Liver (tissue), 9 donors: ENCODE results near the gene ITGB4. TPM values are rescaled to one million over a fixed set of nuclear protein-coding genes. Genes with fewer than 3 reads are reported as not detected.

Experiments used
- DNase-seq: peaks from one replicate; pipeline ENCODE4 v3.0.0-alpha.2; 2017; ENCODE audit warnings: low spot score
- H3K27ac ChIP-seq, 2 donors: one replicate each; pipeline ENCODE4 v1.7.0; 2013; ENCODE audit warnings: inconsistent platforms in 2 of 2, low read length in 2 of 2, control low read depth in 1 of 2, low read depth in 1 of 2, mild to moderate bottlenecking in 1 of 2
- H3K27me3 ChIP-seq, 4 donors: one replicate each; pipeline versions ENCODE4 v1.6.1 to v1.7.0; 2013; ENCODE audit warnings: low read length in 3 of 4, inconsistent platforms in 1 of 4, mild to moderate bottlenecking in 1 of 4, moderate library complexity in 1 of 4; ENCODE audit not compliant: control insufficient read depth in 4 of 4, insufficient read depth in 4 of 4
- H3K36me3 ChIP-seq, 4 donors: one replicate each; pipeline versions ENCODE4 v1.6.1 to v1.7.0; 2013; ENCODE audit warnings: low read length in 3 of 4, mild to moderate bottlenecking in 3 of 4, low read depth in 1 of 4, moderate library complexity in 1 of 4; ENCODE audit not compliant: control insufficient read depth in 4 of 4, insufficient read depth in 3 of 4
- H3K4me1 ChIP-seq, 4 donors: one replicate each; pipeline versions ENCODE4 v1.6.1 to v1.7.0; 2013; ENCODE audit warnings: low read length in 3 of 4, mild to moderate bottlenecking in 3 of 4, moderate library complexity in 1 of 4; ENCODE audit not compliant: control insufficient read depth in 4 of 4, insufficient read depth in 4 of 4
- H3K4me3 ChIP-seq, 3 donors: one replicate each; pipeline versions ENCODE4 v1.6.1 to v1.7.0; 2013; ENCODE audit warnings: low read length in 3 of 3, control low read depth in 1 of 3, low read depth in 1 of 3, mild to moderate bottlenecking in 1 of 3
- H3K9ac ChIP-seq, 2 donors: one replicate each; pipeline ENCODE4 v1.7.0; 2013; ENCODE audit warnings: low read length in 2 of 2, mild to moderate bottlenecking in 2 of 2, moderate library complexity in 2 of 2, control low read depth in 1 of 2, low read depth in 1 of 2
- H3K9me3 ChIP-seq, 4 donors: one replicate each; pipeline versions ENCODE4 v1.6.1 to v1.7.0; 2013; ENCODE audit warnings: low read length in 3 of 4; ENCODE audit not compliant: control insufficient read depth in 4 of 4
- EGR1 ChIP-seq, 2 donors: IDR thresholded peaks; 2 replicates each; pipeline ENCODE4 v1.6.1; 2016 to 2018; ENCODE audit warnings: antibody characterized with exemption in 2 of 2, low read depth in 2 of 2
- FOXA1 ChIP-seq: IDR thresholded peaks from 2 replicates; pipeline ENCODE4 v1.6.1; 2016; ENCODE audit warnings: antibody characterized with exemption
- FOXA2 ChIP-seq: IDR thresholded peaks from 2 replicates; pipeline ENCODE4 v1.6.1; 2016; ENCODE audit warnings: antibody characterized with exemption
- GABPA ChIP-seq, 2 donors: IDR thresholded peaks in 1 of 2; conservative IDR thresholded peaks in 1 of 2; 2 replicates each; pipeline ENCODE4 v1.6.1; 2016; ENCODE audit warnings: antibody characterized with exemption in 2 of 2, mild to moderate bottlenecking in 1 of 2, moderate library complexity in 1 of 2
- HNF4A ChIP-seq, 2 donors: conservative IDR thresholded peaks; 2 replicates each; pipeline ENCODE4 v1.6.1; 2016; ENCODE audit warnings: antibody characterized with exemption in 2 of 2, mild to moderate bottlenecking in 2 of 2
- JUND ChIP-seq, 2 donors: IDR thresholded peaks; 2 replicates each; pipeline ENCODE4 v1.6.1; 2016; ENCODE audit warnings: antibody characterized with exemption in 2 of 2
- NR2F2 ChIP-seq: IDR thresholded peaks from 2 replicates; pipeline ENCODE4 v1.6.1; 2016; ENCODE audit warnings: antibody characterized with exemption
- RAD21 ChIP-seq, 2 donors: IDR thresholded peaks; 2 replicates each; pipeline ENCODE4 v1.6.1; 2016; ENCODE audit warnings: antibody characterized with exemption in 2 of 2, mild to moderate bottlenecking in 2 of 2
- RXRA ChIP-seq, 2 donors: IDR thresholded peaks; 2 replicates each; pipeline ENCODE4 v1.6.1; 2017 to 2018; ENCODE audit warnings: antibody characterized with exemption in 2 of 2, mild to moderate bottlenecking in 1 of 2
- SP1 ChIP-seq: IDR thresholded peaks from 2 replicates; pipeline ENCODE4 v1.6.1; 2018; ENCODE audit warnings: antibody characterized with exemption, mild to moderate bottlenecking
- YY1 ChIP-seq: IDR thresholded peaks from 2 replicates; pipeline ENCODE4 v1.6.1; 2016; ENCODE audit warnings: antibody characterized with exemption, mild to moderate bottlenecking
- WGBS: extraction: QIAGEN DNeasy Blood & Tissue Kit; methylation state at CpG from one replicate; pipeline ENCODE4 v1.1.7; 2013; 5-methylcytosine and 5-hydroxymethylcytosine counted together
- polyA plus RNA-seq, 2 donors: library from polyadenylated mRNA; stranded (reverse) in 1 of 2; unstranded in 1 of 2; fragments of 200-250 nt in 1 of 2; fragments of >200 nt in 1 of 2; fragmentation: Nextera tagmentation in 1 of 2; extraction: Ambion mirVana in 1 of 2; gene quantifications; one replicate each; pipeline versions ENCODE4 v1.2.1 to v1.2.3, GENCODE V29; 2013 to 2015
- total RNA-seq, 2 donors: library from RNA; depleted of rRNA; stranded (reverse); fragments of >200 nt; gene quantifications; one replicate each; pipeline ENCODE4 v1.2.3, GENCODE V29; 2014
- TF ChIP-seq, protein P1 (sequence below): IDR thresholded peaks from 2 replicates; pipeline ENCODE4 v1.6.1; 2016; ENCODE audit warnings: antibody characterized with exemption
- TF ChIP-seq, protein P2 (sequence below): fragments of 150-350 bp; IDR thresholded peaks from 2 replicates; pipeline ENCODE4 v1.5.1; 2017; ENCODE audit warnings: improper control_type of control experiment, low read depth, low read length; ENCODE audit not compliant: missing input control
- TF ChIP-seq, protein P3 (sequence below): IDR thresholded peaks from 2 replicates; pipeline ENCODE4 v1.6.1; 2016; ENCODE audit warnings: antibody characterized with exemption
- donor health status: healthy.
- donor health status: healthy.
- donor health status: healthy.
- donor health status: healthy.
- donor health status: healthy.

Gene ITGB4
- total and polyA plus RNA-seq, 4 donors, result 0.42 to 1.4 (median 1.3) TPM

DNA sequence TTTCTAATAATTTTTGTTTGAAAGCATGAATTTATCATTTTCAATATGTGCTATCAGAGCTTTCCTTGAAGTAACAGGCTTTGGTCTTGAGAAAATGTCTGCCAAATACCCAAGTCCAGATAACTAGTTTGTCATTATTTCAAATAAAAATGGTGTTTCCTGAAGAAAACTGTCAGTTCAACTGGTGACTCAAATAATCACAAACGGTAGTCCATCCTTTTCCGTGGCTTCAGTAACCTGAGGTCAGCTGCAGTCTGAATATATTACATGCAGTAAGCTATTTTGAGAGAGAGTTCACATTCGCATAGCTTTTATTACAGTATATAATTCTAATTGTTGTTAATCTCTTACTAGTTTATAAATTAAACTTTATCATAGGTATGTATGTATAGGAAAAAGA lies 44.8 kb upstream of the ITGB4 start (continued):
- TF ChIP-seq, protein P1, sequence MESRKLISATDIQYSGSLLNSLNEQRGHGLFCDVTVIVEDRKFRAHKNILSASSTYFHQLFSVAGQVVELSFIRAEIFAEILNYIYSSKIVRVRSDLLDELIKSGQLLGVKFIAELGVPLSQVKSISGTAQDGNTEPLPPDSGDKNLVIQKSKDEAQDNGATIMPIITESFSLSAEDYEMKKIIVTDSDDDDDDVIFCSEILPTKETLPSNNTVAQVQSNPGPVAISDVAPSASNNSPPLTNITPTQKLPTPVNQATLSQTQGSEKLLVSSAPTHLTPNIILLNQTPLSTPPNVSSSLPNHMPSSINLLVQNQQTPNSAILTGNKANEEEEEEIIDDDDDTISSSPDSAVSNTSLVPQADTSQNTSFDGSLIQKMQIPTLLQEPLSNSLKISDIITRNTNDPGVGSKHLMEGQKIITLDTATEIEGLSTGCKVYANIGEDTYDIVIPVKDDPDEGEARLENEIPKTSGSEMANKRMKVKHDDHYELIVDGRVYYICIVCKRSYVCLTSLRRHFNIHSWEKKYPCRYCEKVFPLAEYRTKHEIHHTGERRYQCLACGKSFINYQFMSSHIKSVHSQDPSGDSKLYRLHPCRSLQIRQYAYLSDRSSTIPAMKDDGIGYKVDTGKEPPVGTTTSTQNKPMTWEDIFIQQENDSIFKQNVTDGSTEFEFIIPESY, result no peak

DNA sequence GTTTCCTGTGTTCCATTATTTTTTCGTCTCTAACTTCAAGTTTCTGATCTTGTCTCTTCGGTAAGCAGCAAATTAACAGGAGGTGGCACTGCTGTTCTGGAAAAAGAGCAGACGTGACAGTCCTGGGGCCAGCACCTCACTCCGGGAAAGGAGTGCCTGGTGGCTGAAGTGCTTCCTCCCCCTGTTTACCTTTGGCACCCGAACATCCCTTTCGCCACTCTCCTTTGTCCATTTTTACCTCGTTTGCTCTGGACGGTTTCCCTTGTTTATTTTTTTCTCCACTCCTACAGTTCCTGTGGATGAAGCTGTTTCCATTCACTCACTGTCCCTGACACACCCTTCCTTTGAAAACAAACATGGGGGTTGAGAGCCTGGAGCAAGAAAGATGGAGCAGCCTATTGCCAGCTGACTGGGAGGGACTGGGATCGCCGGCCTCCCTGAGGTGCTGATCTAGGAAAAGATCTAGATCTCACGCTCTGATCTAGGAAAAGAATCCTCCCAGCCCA lies 41.5 kb upstream of the ITGB4 start:
- TF ChIP-seq NR2F2 (peak; percentile 38), EGR1 (IDR thresholded peaks at IDR 0.05; ENCODE audit: low read depth in 2 of 2) (no peak), YY1 (peak; percentile 10), RAD21 (IDR thresholded peaks at IDR 0.05) (peak; percentile 58 to 75), RXRA (IDR thresholded peaks at IDR 0.05) (peak; percentile 6 to 28)
- Histone ChIP-seq H3K27ac (no peak overlapping the region), H3K36me3 (peaks cover 1 to 14% (median 8%) of the 10 kb centered on the region in 4 donors), H3K9ac (no peak overlapping the region), H3K27me3 (no peaks in the 10 kb centered on the region), H3K4me1 (no peaks in the 10 kb centered on the region), H3K9me3 (no peaks in the 10 kb centered on the region), H3K4me3 (no peak overlapping the region)
- DNase-seq, result no peak
- WGBS, result 54% methylated on average over 11 of the region's 11 CpGs

DNA sequence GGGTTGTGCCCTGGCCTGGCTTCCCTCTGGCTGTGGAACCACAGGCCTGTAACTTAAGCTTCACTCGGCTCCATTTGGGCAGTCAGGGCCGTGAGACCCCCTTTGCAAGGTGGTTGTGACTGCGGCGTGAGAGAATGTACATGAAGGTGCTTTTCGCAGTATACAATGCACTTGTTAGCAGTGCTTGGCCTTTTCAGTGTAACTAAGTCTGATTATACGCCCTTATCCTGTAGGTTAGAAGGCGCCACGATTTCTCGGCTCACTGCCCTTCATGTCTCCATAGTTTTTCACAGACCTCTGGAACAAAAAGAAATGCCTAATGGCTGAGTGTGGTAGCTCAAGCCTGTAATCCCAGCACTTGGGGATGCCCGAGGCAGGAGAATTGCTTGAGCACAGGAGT lies 40.8 kb upstream of the ITGB4 start:
- peaks cover 1 to 14% (median 8%) of the 10 kb centered on the region in 4 donors for H3K36me3 ChIP-seq
- WGBS, result 95% methylated on average over 10 of the region's 10 CpGs
- H3K27ac ChIP-seq, result no peak overlapping the region
- H3K9me3 ChIP-seq, result no peaks in the 10 kb centered on the region
- TF ChIP-seq JUND (IDR thresholded peaks at IDR 0.05) (no peak), FOXA1 (no peak), NR2F2 (no peak), EGR1 (IDR thresholded peaks at IDR 0.05; ENCODE audit: low read depth in 2 of 2) (no peak), RAD21 (IDR thresholded peaks at IDR 0.05) (no peak), FOXA2 (no peak), YY1 (no peak), SP1 (no peak), HNF4A (conservative IDR thresholded peaks at IDR 0.05) (no peak), GABPA (IDR thresholded peaks at IDR 0.05 in 1 of 2, conservative IDR thresholded peaks at IDR 0.05 in 1 of 2) (no peak), RXRA (IDR thresholded peaks at IDR 0.05) (no peak)
- TF ChIP-seq, protein P2, sequence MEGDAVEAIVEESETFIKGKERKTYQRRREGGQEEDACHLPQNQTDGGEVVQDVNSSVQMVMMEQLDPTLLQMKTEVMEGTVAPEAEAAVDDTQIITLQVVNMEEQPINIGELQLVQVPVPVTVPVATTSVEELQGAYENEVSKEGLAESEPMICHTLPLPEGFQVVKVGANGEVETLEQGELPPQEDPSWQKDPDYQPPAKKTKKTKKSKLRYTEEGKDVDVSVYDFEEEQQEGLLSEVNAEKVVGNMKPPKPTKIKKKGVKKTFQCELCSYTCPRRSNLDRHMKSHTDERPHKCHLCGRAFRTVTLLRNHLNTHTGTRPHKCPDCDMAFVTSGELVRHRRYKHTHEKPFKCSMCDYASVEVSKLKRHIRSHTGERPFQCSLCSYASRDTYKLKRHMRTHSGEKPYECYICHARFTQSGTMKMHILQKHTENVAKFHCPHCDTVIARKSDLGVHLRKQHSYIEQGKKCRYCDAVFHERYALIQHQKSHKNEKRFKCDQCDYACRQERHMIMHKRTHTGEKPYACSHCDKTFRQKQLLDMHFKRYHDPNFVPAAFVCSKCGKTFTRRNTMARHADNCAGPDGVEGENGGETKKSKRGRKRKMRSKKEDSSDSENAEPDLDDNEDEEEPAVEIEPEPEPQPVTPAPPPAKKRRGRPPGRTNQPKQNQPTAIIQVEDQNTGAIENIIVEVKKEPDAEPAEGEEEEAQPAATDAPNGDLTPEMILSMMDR, result no peak
- TF ChIP-seq, protein P1, result no peak
- TF ChIP-seq, protein P3, sequence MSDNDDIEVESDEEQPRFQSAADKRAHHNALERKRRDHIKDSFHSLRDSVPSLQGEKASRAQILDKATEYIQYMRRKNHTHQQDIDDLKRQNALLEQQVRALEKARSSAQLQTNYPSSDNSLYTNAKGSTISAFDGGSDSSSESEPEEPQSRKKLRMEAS, result no peak
- H3K4me1 ChIP-seq, result no peaks in the 10 kb centered on the region
- no peak overlapping the region for H3K4me3 ChIP-seq
- no peak overlapping the region for H3K9ac ChIP-seq
- H3K27me3 ChIP-seq, result no peaks in the 10 kb centered on the region
- no peak for DNase-seq
